ENCODE measurements around the gene CYB5D1. TPM values are rescaled to one million over a fixed set of nuclear protein-coding genes. Genes with fewer than 3 reads are reported as not detected.
A peak's percentile ranks its signal among the peaks of the same experiment; 100 is the strongest.

The CYB5D1 gene
- total RNA-seq, 6 donors from 2014 or later, result 5.2 to 12.4 (median 7.3) TPM

DNA sequence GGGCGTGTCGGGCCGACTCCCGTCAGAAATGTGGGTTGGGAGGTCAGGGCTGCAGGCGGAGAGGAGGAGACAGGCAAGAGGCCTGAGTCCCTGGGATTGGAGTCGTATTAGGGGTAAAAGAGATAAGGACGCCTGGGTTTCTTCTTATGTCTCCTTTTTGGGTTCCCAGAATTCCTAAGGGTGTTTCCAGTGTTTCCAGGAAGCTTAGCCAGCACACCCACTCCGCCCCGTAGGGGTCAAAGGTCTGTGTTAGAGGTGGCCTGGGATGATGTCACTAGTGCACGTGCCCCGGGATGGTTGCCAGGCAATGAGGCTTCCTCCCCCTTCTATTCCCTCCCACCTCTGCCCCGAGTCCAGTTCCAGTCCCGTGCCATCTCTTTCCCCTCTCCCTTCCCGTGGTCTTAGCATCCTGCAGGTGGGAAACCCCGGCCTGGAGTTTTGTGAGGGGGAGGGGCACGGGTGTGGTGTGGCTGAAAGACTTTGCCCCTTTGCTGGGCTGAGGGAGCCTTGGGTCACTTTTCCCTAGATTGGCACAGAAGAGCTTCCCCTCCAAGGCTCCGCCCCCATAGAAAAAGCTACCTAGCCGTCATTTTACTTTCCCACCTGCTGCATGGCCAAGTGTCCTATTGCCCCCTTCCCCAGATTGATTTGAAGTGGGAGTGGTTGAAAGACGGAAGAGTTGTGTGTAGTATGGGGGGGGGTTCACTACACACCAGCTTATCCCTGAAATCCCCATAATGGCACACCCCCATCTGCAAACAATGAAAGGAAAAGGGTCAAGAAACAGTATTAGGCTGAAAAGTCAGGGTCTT, 21.0 kb upstream of the CYB5D1 start:
- ATAC-seq (ENCODE audit: low FRiP score in 2 of 2) (peak; percentile 37 to 64), DNase-seq (peak in 1 of 2 donors; percentile 96)
- no peaks in the 10 kb centered on the region for H3K27me3 ChIP-seq
- H3K4me3 ChIP-seq, result peak overlapping the region; percentile 48 to 86 (median 62)
- peak in 3 of 4 donors; percentile 64 to 98 (median 83) for TF ChIP-seq EP300 (IDR thresholded peaks at IDR 0.05)
- peak; percentile 93 to 97 for TF ChIP-seq POLR2AphosphoS5 (IDR thresholded peaks at IDR 0.05)
- TF ChIP-seq, protein P1, sequence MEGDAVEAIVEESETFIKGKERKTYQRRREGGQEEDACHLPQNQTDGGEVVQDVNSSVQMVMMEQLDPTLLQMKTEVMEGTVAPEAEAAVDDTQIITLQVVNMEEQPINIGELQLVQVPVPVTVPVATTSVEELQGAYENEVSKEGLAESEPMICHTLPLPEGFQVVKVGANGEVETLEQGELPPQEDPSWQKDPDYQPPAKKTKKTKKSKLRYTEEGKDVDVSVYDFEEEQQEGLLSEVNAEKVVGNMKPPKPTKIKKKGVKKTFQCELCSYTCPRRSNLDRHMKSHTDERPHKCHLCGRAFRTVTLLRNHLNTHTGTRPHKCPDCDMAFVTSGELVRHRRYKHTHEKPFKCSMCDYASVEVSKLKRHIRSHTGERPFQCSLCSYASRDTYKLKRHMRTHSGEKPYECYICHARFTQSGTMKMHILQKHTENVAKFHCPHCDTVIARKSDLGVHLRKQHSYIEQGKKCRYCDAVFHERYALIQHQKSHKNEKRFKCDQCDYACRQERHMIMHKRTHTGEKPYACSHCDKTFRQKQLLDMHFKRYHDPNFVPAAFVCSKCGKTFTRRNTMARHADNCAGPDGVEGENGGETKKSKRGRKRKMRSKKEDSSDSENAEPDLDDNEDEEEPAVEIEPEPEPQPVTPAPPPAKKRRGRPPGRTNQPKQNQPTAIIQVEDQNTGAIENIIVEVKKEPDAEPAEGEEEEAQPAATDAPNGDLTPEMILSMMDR (IDR thresholded peaks at IDR 0.05), result no peak
- TF ChIP-seq POLR2A (IDR thresholded peaks at IDR 0.05), result peak in 1 of 4 donors; percentile 24
- no peaks in the 10 kb centered on the region for H3K9me3 ChIP-seq
- peaks cover 45 to 64% (median 55%) of the 10 kb centered on the region in 4 donors for H3K4me1 ChIP-seq
- peaks cover 0 to 3% (median 0%) of the 10 kb centered on the region in 4 donors for H3K36me3 ChIP-seq
- peak overlapping the region; percentile 93 to 100 (median 99) for H3K27ac ChIP-seq
- 1 to 3% methylated on average over 13 to 19 of the region's 19 CpGs for WGBS, 2 donors

GRCh38 chr17:7837408-7838088, 20.3 kb upstream of the CYB5D1 start:
- no peaks in the 10 kb centered on the region for H3K9me3 ChIP-seq
- TF ChIP-seq POLR2AphosphoS5 (IDR thresholded peaks at IDR 0.05), result no peak
- TF ChIP-seq POLR2A (IDR thresholded peaks at IDR 0.05), result no peak
- TF ChIP-seq, protein P1 (IDR thresholded peaks at IDR 0.05), result no peak
- no peak for TF ChIP-seq EP300 (IDR thresholded peaks at IDR 0.05)

GRCh38 chr17:7838090-7839075, 19.4 kb upstream of the CYB5D1 start:
- whole genome bisulfite sequencing, 2 donors, result 25 to 35% methylated on average over 7 to 8 of the region's 12 CpGs
- Histone ChIP-seq H3K4me3 (peak overlapping the region in 3 of 4 donors; percentile 6 to 71 (median 14)), H3K27ac (peak overlapping the region; percentile 99 to 100 (median 99))

More at GRCh38 chr17:7837408-7838088, 20.3 kb upstream of the CYB5D1 start:
- no peaks in the 10 kb centered on the region for H3K27me3 ChIP-seq
- no peak for ATAC-seq (ENCODE audit: low FRiP score in 2 of 2)
- peaks cover 45 to 67% (median 55%) of the 10 kb centered on the region in 4 donors for H3K4me1 ChIP-seq
- peaks cover 0 to 3% (median 0%) of the 10 kb centered on the region in 4 donors for H3K36me3 ChIP-seq
- DNase-seq, result no peak
- peak overlapping the region; percentile 93 to 100 (median 99) for H3K27ac ChIP-seq
- H3K4me3 ChIP-seq, result peak overlapping the region in 2 of 4 donors; percentile 71 to 86
- 12 to 16% methylated on average over 8 of the region's 8 CpGs for WGBS, 2 donors

More at GRCh38 chr17:7838090-7839075, 19.4 kb upstream of the CYB5D1 start:
- H3K36me3 ChIP-seq, result peaks cover 0 to 3% (median 0%) of the 10 kb centered on the region in 4 donors
- no peaks in the 10 kb centered on the region for H3K27me3 ChIP-seq
- ATAC-seq (ENCODE audit: low FRiP score in 2 of 2), result no peak
- no peaks in the 10 kb centered on the region for H3K9me3 ChIP-seq
- DNase-seq, result no peak
- TF ChIP-seq POLR2A (IDR thresholded peaks at IDR 0.05), result no peak
- peak in 1 of 2 donors; percentile 6 for TF ChIP-seq POLR2AphosphoS5 (IDR thresholded peaks at IDR 0.05)
- TF ChIP-seq, protein P1 (IDR thresholded peaks at IDR 0.05), result no peak
- no peak for TF ChIP-seq EP300 (IDR thresholded peaks at IDR 0.05)
- peaks cover 45 to 67% (median 52%) of the 10 kb centered on the region in 4 donors for H3K4me1 ChIP-seq

All from upper lobe of left lung (tissue), 6 donors.